Testis (tissue), 3 donors: Measurements from ENCODE around the gene ANKRD11. TPM values are rescaled to one million over a fixed set of nuclear protein-coding genes. Genes with fewer than 3 reads are reported as not detected.
"Not testable (repeated sequence)": the region's sequence is repeated elsewhere in the genome, so short reads cannot be mapped to it uniquely, and the experiment has no call there.

Experiments used
- DNase-seq: peaks from one replicate; pipeline ENCODE4 v3.0.0-alpha.2; 2019
- H3K27ac ChIP-seq, 2 donors: fragments of 200-600 bp; sonication (generic); one replicate each; pipeline ENCODE4 v1.5.1; 2019
- H3K27me3 ChIP-seq: fragments of 200-600 bp; sonication (generic); one replicate; pipeline ENCODE4 v1.5.1; 2019
- H3K36me3 ChIP-seq: fragments of 200-600 bp; sonication (generic); one replicate; pipeline ENCODE4 v1.5.1; 2017; ENCODE audit warnings: low read depth; ENCODE audit errors: missing control alignments
- H3K4me1 ChIP-seq: fragments of 200-600 bp; sonication (generic); one replicate; pipeline ENCODE4 v1.5.1; 2019
- H3K4me3 ChIP-seq, 2 donors: fragments of 200-600 bp; sonication (generic); one replicate each; pipeline ENCODE4 v1.5.1; 2017 to 2019
- H3K9me3 ChIP-seq: fragments of 200-600 bp; sonication (generic); one replicate; pipeline ENCODE4 v1.5.1; 2017
- POLR2A ChIP-seq: fragments of 450-650 bp; IDR thresholded peaks from one replicate; pipeline ENCODE4 v1.6.1; 2017; ENCODE audit warnings: antibody characterized with exemption, mild to moderate bottlenecking, moderate library complexity
- WGBS, 2 donors: methylation state at CpG; one replicate each; pipeline ENCODE4 v1.1.5; 2018; 5-methylcytosine and 5-hydroxymethylcytosine counted together
- intact Hi-C: fragments of 100-400 bp; cut with DNase I; formaldehyde crosslinking; loops from one replicate; pipeline ENCODE4 v1.15.1; 2023; ENCODE audit warnings: low total_unique reads
- polyA plus RNA-seq: library from polyadenylated mRNA; stranded (reverse); fragments of 350-450 nt; fragmentation: Illumina TruSeq; extraction: RNeasy Lipid Tissue Mini Kit (QIAGEN cat#74804); gene quantifications from one replicate; pipeline ENCODE4 v1.2.3, GENCODE V29; 2014; ENCODE audit warnings: low read depth, low replicate concordance; ENCODE audit not compliant: insufficient read depth
- total RNA-seq, 2 donors: library from RNA; depleted of rRNA; stranded (reverse); fragments of >200 nt; gene quantifications; one replicate each; pipeline ENCODE4 v1.2.3, GENCODE V29; 2016
- TF ChIP-seq, protein P1 (sequence below), 3 experiments: fragments of 450-650 bp in 2 of 3; fragments of 200-600 bp in 1 of 3; sonication (generic) in 1 of 3; IDR thresholded peaks; one replicate each; pipeline ENCODE4 v1.5.1; 2016 to 2019; ENCODE audit warnings: antibody characterized with exemption in 3 of 3, mild to moderate bottlenecking in 2 of 3, moderate library complexity in 1 of 3

Gene ANKRD11
- total and polyA plus RNA-seq, 3 donors from 2014 or later, result 49.7 to 187 (median 150) TPM

GRCh38 chr16:89269805-89270665, 220.3 kb downstream of the ANKRD11 start:
- H3K9me3 ChIP-seq, result no peaks in the 10 kb centered on the region
- H3K36me3 ChIP-seq, result peaks cover 2% of the 10 kb centered on the region
- no peaks in the 10 kb centered on the region for H3K27me3 ChIP-seq
- intact Hi-C loops, result no loop called here
- peak overlapping the region in 1 of 2 donors; percentile 84 for H3K27ac ChIP-seq
- peaks cover 19% of the 10 kb centered on the region for H3K4me1 ChIP-seq
- no peak overlapping the region for H3K4me3 ChIP-seq
- no peak for DNase-seq
- TF ChIP-seq, protein P1, sequence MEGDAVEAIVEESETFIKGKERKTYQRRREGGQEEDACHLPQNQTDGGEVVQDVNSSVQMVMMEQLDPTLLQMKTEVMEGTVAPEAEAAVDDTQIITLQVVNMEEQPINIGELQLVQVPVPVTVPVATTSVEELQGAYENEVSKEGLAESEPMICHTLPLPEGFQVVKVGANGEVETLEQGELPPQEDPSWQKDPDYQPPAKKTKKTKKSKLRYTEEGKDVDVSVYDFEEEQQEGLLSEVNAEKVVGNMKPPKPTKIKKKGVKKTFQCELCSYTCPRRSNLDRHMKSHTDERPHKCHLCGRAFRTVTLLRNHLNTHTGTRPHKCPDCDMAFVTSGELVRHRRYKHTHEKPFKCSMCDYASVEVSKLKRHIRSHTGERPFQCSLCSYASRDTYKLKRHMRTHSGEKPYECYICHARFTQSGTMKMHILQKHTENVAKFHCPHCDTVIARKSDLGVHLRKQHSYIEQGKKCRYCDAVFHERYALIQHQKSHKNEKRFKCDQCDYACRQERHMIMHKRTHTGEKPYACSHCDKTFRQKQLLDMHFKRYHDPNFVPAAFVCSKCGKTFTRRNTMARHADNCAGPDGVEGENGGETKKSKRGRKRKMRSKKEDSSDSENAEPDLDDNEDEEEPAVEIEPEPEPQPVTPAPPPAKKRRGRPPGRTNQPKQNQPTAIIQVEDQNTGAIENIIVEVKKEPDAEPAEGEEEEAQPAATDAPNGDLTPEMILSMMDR (IDR thresholded peaks at IDR 0.05), result no peak
- TF ChIP-seq POLR2A, result no peak
- WGBS, 2 donors, result 94 to 96% methylated on average over 11 to 27 of the region's 27 CpGs

DNA sequence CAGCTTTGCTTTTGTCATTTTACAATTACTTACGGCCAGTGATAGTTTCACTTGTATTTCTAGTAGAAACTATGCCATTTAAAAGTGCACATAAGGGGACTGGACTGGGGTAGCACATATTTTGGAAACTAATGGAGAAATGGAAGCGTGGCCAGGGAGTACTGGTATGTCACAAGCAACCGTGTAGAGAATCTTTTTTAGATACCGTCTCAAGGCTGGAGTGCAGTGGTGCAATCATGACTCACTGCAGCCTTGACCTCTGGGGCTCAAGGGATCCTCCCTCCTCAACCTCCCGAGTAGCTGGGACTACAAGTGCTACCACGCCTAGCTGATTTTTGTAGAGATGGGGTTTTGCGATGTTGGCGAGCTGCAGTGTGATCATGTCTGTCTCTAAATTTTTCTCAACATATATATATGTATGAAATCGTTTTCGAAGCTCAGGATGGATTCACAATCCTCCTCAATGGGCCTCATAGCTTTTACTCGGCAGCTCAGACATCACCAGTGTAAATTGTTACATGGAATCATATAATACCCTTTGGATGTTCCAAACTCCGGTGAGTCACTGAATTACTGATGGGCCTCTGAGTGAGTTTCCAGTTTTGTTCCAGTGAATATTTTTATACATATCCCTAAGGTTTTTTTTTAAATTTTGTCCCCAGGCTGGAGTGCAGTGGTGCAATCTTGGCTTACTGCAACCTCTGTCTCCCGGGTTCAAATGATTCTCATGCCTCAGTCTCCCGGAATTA, 221.2 kb downstream of the ANKRD11 start:
- Histone ChIP-seq H3K9me3 (no peaks in the 10 kb centered on the region), H3K27me3 (no peaks in the 10 kb centered on the region), H3K4me1 (peaks cover 19% of the 10 kb centered on the region), H3K4me3 (no peak overlapping the region), H3K27ac (peak overlapping the region; percentile 4 to 84), H3K36me3 (peaks cover 2% of the 10 kb centered on the region)
- WGBS, 2 donors, result 48 to 55% methylated on average over 14 of the region's 14 CpGs
- peak; percentile 80 for DNase-seq
- no peak for TF ChIP-seq POLR2A
- TF ChIP-seq, protein P1 (IDR thresholded peaks at IDR 0.05), result no peak
- intact Hi-C loops, result no loop called here

GRCh38 chr16:89268585-89268984, 221.8 kb downstream of the ANKRD11 start:
- peak overlapping the region; percentile 4 to 84 for H3K27ac ChIP-seq
- intact Hi-C loops, result no loop called here

DNA sequence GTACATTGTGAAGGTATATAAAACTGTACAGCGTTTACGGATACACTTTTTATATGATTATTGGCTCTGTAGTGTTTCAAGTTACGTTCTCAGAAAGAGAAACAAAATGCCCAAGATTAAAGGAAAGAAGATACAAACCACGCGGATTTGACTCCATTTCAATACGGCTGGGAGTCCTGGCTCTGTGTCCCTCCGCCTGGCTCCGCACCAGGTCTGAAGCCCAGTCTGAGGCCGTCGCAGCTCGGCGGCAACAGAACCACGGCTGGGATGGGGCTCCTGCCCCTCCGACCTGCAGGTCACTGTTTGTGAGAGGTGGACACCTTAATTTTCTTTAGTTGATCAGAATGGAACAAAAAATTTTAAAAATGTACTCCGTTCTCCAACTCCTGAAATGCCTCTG, 222.6 kb downstream of the ANKRD11 start:
- H3K27me3 ChIP-seq, H3K9me3 ChIP-seq, H3K4me3 ChIP-seq, H3K36me3 ChIP-seq, intact Hi-C loops, DNase-seq, H3K27ac ChIP-seq: not testable (repeated sequence)
- peaks cover 19% of the 10 kb centered on the region for H3K4me1 ChIP-seq
- 35 to 61% methylated on average over 7 to 13 of the region's 15 CpGs for WGBS, 2 donors

More at GRCh38 chr16:89268585-89268984, 221.8 kb downstream of the ANKRD11 start:
- Histone ChIP-seq H3K36me3 (peaks cover 2% of the 10 kb centered on the region), H3K4me3 (no peak overlapping the region), H3K4me1 (peaks cover 19% of the 10 kb centered on the region), H3K27me3 (no peaks in the 10 kb centered on the region), H3K9me3 (no peaks in the 10 kb centered on the region)
- TF ChIP-seq, protein P1 (IDR thresholded peaks at IDR 0.05), result no peak
- TF ChIP-seq POLR2A, result no peak
- 77 to 80% methylated on average over 4 to 19 of the region's 19 CpGs for WGBS, 2 donors
- DNase-seq, result no peak

DNA sequence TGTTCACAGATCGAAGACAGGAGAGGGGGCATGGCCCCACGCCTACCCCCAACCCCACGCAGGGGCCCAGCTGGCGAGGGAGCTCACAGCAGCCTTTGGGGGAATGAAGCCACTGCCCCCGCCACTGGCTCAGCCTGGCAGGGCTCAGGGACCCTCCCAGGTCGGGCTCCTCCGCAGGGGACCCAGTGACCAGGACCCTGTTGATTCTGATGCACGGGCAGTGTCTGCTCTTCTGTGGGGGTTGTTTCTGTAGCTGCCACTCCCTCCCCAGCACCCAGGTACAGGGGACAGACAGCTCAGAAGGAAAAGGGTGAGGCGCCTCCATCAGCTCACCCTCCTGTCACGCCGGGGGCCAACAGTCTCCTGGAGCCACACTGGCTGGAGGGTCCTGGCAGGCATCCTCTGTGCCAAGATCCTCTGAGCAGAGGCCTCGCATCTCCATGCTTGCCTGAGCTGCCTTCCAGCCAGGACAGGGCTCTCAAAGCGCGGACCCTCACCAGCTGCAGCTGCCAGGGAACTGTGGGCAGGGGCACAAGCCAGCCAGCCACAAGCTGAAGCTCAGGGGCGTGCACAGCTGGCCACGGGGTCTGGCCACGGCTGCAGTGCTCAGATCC, 223.7 kb downstream of the ANKRD11 start:
- TF ChIP-seq POLR2A, result no peak
- TF ChIP-seq, protein P1 (IDR thresholded peaks at IDR 0.05), result no peak
- no peaks in the 10 kb centered on the region for H3K27me3 ChIP-seq
- no peaks in the 10 kb centered on the region for H3K9me3 ChIP-seq
- H3K4me1 ChIP-seq, result peaks cover 19% of the 10 kb centered on the region
- DNase-seq, result no peak
- H3K27ac ChIP-seq, result no peak overlapping the region
- intact Hi-C loops, result no loop called here
- no peak overlapping the region for H3K4me3 ChIP-seq
- WGBS, 2 donors, result 85% methylated on average over 6 to 17 of the region's 17 CpGs
- H3K36me3 ChIP-seq, result peaks cover 2% of the 10 kb centered on the region
